ENCODE results near the gene GALNS. TPM values are rescaled to one million over a fixed set of nuclear protein-coding genes. Genes with fewer than 3 reads are reported as not detected.

Gene GALNS
- total RNA-seq, 2 experiments from 2014 or later, result 17.2 to 49.0 TPM

DNA sequence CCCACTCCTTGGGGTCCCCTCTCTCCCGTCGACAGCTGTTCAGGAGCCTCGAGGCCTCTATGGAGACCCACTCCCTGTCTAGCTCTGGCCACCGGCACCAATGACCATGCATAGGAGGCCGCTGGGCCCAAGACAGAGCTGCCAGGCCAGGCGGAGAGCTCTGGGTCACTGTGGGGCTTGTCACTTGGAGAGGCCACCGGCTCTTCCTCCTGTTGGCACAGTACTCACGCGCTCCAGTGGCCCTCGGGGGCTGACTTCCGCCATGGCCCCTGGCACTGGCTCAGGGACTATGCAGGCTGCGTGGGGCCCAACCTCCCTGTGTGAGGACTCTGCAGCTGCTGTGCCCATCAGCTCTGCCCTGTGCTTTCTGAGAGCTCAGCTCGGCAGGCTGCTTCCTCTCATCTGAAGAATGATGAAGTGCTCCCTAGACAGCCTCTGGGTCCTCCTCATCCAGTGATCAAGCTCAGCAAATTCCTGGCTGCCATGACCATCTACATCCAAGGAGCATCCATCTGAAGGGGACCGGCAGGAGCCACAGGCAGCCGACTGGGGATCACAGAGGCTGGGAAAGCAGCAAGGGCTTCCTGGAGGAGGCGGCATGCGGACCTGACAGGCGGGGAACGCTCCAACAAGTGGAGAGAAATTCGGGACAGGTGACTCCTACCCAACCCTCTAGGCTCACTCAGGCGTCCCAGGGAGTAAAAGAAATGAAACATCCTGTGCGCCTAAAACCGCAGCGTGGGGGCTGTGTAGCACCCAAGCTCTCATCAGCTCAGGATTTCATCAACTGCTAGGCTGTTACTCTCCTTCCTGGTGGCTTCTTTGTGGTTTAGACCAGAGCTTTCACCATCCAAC lies 16.8 kb downstream of the GALNS start:
- Histone ChIP-seq H3K4me2 (ENCODE audit: low read length) (no peak overlapping the region), H4K20me1 (ENCODE audit: insufficient read depth, low read length) (no peaks in the 10 kb centered on the region), H3K4me3 (ENCODE audit: low read depth, low read length, poor library complexity, severe bottlenecking) (no peak overlapping the region), H3K4me1 (ENCODE audit: insufficient read depth, low read length, poor library complexity, severe bottlenecking) (no peaks in the 10 kb centered on the region), H3K27ac (ENCODE audit: low read depth, low read length, poor library complexity, severe bottlenecking) (no peak overlapping the region), H3K36me3 (ENCODE audit: insufficient read depth, low read length) (no peaks in the 10 kb centered on the region), H3K79me2 (ENCODE audit: insufficient read depth, low read depth, low read length) (no peaks in the 10 kb centered on the region), H2AFZ (ENCODE audit: low read length) (no peak overlapping the region), H3K9me3 (ENCODE audit: low read length) (no peaks in the 10 kb centered on the region), H3K9me2 (ENCODE audit: insufficient read depth, low read length) (no peaks in the 10 kb centered on the region)
- CTCF ChIA-PET (ENCODE audit: unreplicated experiment), result no interaction called here
- no TSS peak for BruUV-seq (replicated peaks)
- TF ChIP-seq, protein P1, sequence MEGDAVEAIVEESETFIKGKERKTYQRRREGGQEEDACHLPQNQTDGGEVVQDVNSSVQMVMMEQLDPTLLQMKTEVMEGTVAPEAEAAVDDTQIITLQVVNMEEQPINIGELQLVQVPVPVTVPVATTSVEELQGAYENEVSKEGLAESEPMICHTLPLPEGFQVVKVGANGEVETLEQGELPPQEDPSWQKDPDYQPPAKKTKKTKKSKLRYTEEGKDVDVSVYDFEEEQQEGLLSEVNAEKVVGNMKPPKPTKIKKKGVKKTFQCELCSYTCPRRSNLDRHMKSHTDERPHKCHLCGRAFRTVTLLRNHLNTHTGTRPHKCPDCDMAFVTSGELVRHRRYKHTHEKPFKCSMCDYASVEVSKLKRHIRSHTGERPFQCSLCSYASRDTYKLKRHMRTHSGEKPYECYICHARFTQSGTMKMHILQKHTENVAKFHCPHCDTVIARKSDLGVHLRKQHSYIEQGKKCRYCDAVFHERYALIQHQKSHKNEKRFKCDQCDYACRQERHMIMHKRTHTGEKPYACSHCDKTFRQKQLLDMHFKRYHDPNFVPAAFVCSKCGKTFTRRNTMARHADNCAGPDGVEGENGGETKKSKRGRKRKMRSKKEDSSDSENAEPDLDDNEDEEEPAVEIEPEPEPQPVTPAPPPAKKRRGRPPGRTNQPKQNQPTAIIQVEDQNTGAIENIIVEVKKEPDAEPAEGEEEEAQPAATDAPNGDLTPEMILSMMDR (conservative IDR thresholded peaks at IDR 0.05; ENCODE audit: low read length), result no peak
- no peak for TF ChIP-seq EZH2phosphoT487 (IDR thresholded peaks at IDR 0.05; ENCODE audit: borderline replicate concordance, low read depth, low read length)
- intact Hi-C loops (cut with micrococcal nuclease; ENCODE audit: unreplicated experiment), result no loop called here
- POLR2A ChIA-PET, result no interaction called here
- no peak for DNase-seq (ENCODE audit: low spot score)

DNA sequence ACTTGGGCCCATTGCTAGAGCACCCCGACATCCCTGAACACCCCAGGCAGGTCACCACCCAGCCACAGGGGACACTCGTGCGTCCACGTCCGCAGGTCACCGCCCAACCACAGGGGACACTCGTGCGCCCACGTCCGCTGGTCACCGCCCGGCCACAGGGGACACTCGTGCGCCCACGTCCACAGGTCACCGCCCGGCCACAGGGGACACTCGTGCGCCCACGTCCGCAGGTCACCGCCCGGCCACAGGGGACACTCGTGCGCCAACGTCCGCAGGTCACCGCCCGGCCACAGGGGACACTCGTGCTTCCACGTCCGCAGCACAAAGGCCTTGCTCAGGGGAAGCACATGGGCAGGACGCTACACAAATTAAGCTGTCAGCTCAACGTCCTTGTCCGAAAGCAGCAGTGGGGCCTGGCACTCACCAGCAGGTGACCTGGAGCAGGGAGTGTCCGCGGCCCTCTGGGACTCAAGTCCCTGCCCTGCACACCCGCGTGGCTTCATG lies 17.7 kb downstream of the GALNS start:
- Histone ChIP-seq H3K27ac (ENCODE audit: low read depth, low read length, poor library complexity, severe bottlenecking) (no peak overlapping the region), H3K4me1 (ENCODE audit: insufficient read depth, low read length, poor library complexity, severe bottlenecking) (no peaks in the 10 kb centered on the region), H3K9me2 (ENCODE audit: insufficient read depth, low read length) (no peaks in the 10 kb centered on the region), H3K4me2 (ENCODE audit: low read length) (no peak overlapping the region), H3K4me3 (ENCODE audit: low read depth, low read length, poor library complexity, severe bottlenecking) (no peak overlapping the region), H4K20me1 (ENCODE audit: insufficient read depth, low read length) (no peaks in the 10 kb centered on the region), H2AFZ (ENCODE audit: low read length) (no peak overlapping the region), H3K36me3 (ENCODE audit: insufficient read depth, low read length) (no peaks in the 10 kb centered on the region), H3K9me3 (ENCODE audit: low read length) (no peaks in the 10 kb centered on the region), H3K79me2 (ENCODE audit: insufficient read depth, low read depth, low read length) (no peaks in the 10 kb centered on the region)
- DNase-seq (ENCODE audit: low spot score), result no peak
- no TSS peak for BruUV-seq (replicated peaks)
- TF ChIP-seq, protein P1 (conservative IDR thresholded peaks at IDR 0.05; ENCODE audit: low read length), result no peak
- TF ChIP-seq EZH2phosphoT487 (IDR thresholded peaks at IDR 0.05; ENCODE audit: borderline replicate concordance, low read depth, low read length), result no peak
- intact Hi-C loops (cut with micrococcal nuclease; ENCODE audit: unreplicated experiment), result no loop called here
- ChIA-PET CTCF (ENCODE audit: unreplicated experiment) (no interaction called here), POLR2A (no interaction called here)

DNA sequence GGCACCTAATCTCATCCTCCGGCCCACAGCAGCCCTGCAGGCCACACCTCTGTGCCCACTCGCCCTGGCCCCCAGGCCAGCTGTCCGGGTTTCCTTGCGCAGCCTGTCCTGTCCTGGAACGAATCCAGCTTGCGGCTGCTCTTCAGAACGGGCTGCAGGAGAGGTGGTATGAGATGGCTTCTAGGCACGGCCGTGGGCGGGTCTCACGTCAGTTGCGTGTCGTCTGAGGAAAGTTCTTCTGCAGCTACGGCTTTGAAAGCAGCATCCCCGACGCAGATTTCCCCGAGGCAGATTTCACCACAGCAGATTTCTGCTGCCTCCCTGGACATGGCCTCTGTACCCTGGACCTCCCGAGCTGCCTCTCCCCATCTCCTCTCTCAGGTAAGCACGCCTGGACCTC lies 18.2 kb downstream of the GALNS start:
- TF ChIP-seq, protein P1 (conservative IDR thresholded peaks at IDR 0.05; ENCODE audit: low read length), result no peak
- TF ChIP-seq EZH2phosphoT487 (IDR thresholded peaks at IDR 0.05; ENCODE audit: borderline replicate concordance, low read depth, low read length), result no peak
- Histone ChIP-seq H2AFZ (ENCODE audit: low read length) (no peak overlapping the region), H3K79me2 (ENCODE audit: insufficient read depth, low read depth, low read length) (no peaks in the 10 kb centered on the region), H3K9me2 (ENCODE audit: insufficient read depth, low read length) (no peaks in the 10 kb centered on the region), H3K36me3 (ENCODE audit: insufficient read depth, low read length) (no peaks in the 10 kb centered on the region), H3K9me3 (ENCODE audit: low read length) (no peaks in the 10 kb centered on the region), H4K20me1 (ENCODE audit: insufficient read depth, low read length) (no peaks in the 10 kb centered on the region), H3K4me2 (ENCODE audit: low read length) (no peak overlapping the region), H3K4me3 (ENCODE audit: low read depth, low read length, poor library complexity, severe bottlenecking) (no peak overlapping the region), H3K27ac (ENCODE audit: low read depth, low read length, poor library complexity, severe bottlenecking) (no peak overlapping the region), H3K4me1 (ENCODE audit: insufficient read depth, low read length, poor library complexity, severe bottlenecking) (no peaks in the 10 kb centered on the region)
- CTCF ChIA-PET (ENCODE audit: unreplicated experiment), result no interaction called here
- BruUV-seq (replicated peaks), result no TSS peak
- intact Hi-C loops (cut with micrococcal nuclease; ENCODE audit: unreplicated experiment), result no loop called here
- no peak for DNase-seq (ENCODE audit: low spot score)
- POLR2A ChIA-PET, result no interaction called here
